ENCODE results near the gene MARCHF4.
A peak's percentile ranks its signal among the peaks of the same experiment; 100 is the strongest.

Gene MARCHF4

GRCh38 chr2:216348756-216349308 is 23.5 kb downstream of the MARCHF4 start:
- peak; percentile 5 to 34 for DNase-seq

GRCh38 chr2:216346781-216347180 is 25.5 kb downstream of the MARCHF4 start:
- no peak for DNase-seq

- DNase-seq, result no peak
These were observed 26.4 kb downstream of the MARCHF4 start for GRCh38 chr2:216345846-216346245.

- no peak for DNase-seq
These were observed 27.4 kb downstream of the MARCHF4 start for GRCh38 chr2:216344950-216345300.

- no peak for DNase-seq
These were observed 27.9 kb downstream of the MARCHF4 start for GRCh38 chr2:216344206-216344949.

GRCh38 chr2:216343221-216343980 is 28.9 kb downstream of the MARCHF4 start:
- DNase-seq, result no peak

GRCh38 chr2:216341121-216341520 is 31.2 kb downstream of the MARCHF4 start:
- DNase-seq, result no peak

- DNase-seq, result no peak
These were observed 32.0 kb downstream of the MARCHF4 start for GRCh38 chr2:216340280-216340631.

- no peak for DNase-seq
These were observed 32.6 kb downstream of the MARCHF4 start for GRCh38 chr2:216339456-216340279.

- DNase-seq, result no peak
These were observed 37.0 kb downstream of the MARCHF4 start for GRCh38 chr2:216335252-216335651.

- no peak for DNase-seq
These were observed 43.9 kb downstream of the MARCHF4 start for GRCh38 chr2:216328347-216328746.

GRCh38 chr2:216327447-216327935 is 44.8 kb downstream of the MARCHF4 start:
- no peak for DNase-seq

All from SW 1271 (cell line).